Ramos (cell line): ENCODE results near the gene ASB3.
"Not testable (repeated sequence)": the region's sequence is repeated elsewhere in the genome, so short reads cannot be mapped to it uniquely, and the experiment has no call there.

Experiments
- in situ Hi-C: fragments of 300-500 bp; cut with MboI; formaldehyde crosslinking; loops from one replicate; pipeline ENCODE4 v1.14.3; 2022; ENCODE audit warnings: low sequenced_read_pairs; ENCODE audit not compliant: unreplicated experiment

ASB3 gene

DNA sequence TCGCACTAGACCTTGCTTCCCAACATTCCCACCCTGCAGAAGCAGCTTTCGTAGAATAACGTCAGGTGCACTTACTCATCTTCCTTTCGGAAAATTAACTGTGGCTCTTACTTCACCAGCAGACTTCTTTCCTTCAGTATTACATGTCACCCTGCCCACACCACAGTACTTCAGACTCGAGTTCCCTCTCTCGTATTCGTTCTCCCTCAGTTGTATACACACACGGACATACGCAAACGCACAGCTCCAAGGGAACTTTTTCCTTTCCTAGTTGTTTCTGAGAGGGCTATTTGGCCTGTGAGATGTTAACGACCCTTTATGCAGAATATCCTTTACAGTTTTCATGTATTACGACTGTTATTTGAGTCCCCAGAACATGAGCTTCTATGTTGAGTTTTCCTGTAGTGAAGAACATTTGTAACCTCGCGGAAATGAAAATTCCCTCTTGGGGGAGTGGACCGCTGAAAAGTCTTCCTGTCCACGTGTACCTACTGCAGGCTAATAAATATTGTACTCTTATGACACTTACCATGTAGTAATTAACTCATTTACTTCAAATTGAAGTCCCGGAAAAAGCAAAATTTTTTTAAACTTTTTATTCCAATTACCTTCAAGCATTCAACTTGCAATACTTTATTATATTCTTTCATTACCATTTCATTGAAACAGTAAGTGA lies 999 bp upstream of the ASB3 start:
- in situ Hi-C loops, result no loop called here

DNA sequence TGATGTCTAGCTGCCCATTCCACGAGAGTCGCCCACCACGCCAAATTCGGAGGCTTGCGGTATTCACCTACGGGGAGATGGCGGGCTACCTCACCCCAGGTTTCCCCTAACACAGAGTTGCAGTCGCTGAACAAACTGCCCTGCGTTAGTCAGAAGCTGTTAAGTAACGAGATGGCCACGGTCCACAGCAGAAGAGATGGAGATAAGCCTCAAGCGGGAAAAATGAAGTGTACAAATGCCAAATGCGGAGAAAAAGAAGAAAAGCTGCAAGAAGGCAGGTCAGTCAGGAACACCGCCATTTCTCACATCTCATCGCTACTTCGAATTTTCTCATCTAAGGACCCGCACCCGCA lies 425 bp downstream of the ASB3 start:
- in situ Hi-C loops, result no loop called here

DNA sequence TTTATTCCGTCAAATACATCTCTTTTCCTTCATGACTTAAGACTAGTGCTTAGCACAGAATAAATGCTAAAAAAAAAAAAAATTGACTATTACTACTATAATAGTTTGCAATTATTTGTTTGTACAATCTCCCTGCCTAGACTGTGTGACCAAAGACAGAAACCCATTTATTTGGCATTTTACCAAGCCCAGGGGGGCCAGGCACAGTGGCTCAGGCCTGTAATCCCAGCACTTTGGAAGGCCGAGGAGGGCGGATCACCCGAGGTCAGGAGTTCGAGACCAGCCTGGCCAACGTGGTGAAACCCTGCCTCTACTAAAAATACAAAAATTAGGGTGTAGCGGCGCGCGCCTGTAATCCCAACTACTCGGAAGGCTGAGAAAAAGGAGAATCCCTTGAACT lies 1.4 kb downstream of the ASB3 start:
- in situ Hi-C loops, result no loop called here

DNA sequence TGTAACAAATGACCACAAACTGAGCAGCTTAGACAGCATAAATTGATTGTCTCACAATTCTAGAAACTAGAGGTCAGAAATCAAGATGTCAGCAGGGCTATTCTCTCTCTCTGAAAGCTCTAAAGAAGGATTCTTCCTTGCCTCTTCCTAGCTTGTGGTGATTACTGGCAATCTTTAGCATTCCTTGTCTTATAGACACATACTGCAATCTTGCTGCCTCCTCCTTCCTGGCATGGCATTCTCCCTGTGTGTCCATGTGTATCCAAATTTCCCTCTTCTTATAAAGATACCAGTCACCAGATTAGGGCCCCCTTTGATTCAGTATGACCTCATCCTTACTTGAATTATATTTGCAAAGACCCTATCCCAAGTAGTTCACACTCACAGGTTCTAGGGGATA lies 2.3 kb downstream of the ASB3 start:
- in situ Hi-C loops, result no loop called here

DNA sequence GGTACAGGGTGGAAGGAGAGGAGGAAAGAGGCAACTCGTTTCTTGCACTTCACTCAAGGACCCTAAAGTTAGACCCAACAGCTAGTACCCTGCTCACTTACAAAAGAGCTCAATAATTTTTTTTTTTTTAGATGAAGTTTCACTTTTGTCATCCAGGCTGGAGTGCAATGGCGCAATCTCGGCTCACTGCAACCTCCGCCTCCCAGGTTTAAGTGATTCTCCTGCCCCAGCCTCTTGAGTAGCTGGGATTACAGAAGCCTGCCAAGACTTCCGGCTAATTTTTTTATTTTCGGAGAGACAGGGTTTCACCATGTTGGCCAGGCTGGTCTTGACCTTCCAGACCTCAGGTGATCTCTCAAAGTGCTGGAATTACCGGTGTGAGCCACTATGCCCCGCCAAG lies 4.1 kb downstream of the ASB3 start:
- in situ Hi-C loops, result no loop called here

DNA sequence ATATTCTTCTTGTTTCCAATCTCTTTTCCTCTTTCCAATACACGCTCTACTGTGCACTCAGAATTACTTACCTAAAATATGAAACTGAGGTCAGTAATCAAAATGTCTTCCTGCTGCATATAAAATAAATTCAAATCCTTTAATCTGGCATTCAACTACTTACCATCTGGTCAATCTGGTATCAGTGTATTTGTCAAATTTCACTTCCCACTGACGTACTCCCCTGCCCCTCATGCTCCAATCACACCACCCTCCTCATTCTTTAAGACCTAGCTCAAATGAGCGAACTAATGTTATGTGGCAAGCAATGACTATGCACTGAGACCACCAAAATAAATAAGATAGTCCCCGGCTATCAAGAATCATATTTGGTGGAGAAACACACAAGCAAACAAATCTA lies 6.7 kb downstream of the ASB3 start:
- in situ Hi-C loops, result no loop called here

DNA sequence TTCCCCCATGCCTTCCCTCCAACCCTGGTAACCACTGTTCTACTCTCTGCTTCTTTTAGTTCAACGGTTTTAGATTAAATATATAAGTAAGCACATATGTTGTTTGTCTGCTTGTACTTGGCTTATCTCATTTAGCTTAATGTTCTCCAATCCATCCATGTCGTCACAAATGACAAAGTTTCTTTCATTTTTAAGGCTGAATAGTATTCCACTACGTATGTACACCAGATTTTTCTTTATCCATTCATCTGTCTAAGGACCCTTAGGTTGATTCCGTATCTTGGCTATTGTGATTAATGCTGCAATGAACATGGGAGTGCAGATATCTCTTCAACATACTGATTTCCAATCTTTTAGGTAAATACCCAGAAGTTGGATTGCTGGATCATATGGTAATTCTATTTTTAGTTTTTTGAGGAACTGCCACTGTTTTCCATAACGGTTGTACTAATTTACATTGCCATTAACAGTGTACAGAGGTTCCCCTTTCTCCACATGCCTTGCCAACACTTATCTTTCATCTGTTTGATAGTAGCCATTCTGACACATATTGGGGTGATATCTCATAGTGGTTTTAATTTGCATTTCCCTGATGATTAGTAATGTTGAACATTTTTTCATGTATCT lies 8.1 kb downstream of the ASB3 start:
- in situ Hi-C loops, result no loop called here

DNA sequence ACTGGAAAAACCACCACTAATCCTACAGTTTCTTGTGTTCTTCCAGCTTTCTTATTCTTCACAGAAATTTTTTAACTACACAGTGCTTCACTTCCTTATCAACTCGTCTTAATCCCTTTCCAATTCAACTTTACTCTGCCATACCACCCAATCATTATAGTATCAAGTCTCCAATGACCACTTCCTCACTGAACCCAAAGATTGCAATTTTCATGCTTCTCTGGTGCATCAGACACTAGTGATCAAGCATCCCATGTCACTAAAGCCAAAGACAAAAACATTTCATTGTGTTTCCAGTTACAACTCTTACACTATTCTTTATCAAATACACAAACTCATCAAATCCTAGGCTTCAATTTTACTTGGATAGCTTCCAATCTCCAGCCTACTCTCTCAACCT lies 9.6 kb downstream of the ASB3 start:
- in situ Hi-C loops, result no loop called here

DNA sequence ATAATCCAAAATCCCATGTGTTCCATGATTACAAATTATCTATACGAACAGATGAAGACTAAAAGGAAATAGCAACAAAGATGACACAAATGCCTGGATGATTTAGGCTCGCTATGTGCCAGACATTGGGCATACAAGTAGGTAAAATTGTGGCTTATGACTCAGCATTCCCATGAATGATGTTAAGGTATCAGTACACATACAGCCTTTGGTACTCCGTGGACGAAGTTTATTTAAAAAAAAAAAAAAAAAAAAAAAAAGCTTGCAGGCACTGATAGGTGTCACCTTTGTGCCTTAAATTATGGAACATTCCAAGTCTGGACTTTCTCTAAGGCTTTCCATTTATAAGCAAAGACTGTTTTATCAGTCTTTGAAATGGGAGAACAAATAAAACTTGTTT lies 16.5 kb downstream of the ASB3 start:
- in situ Hi-C loops, result no loop called here

DNA sequence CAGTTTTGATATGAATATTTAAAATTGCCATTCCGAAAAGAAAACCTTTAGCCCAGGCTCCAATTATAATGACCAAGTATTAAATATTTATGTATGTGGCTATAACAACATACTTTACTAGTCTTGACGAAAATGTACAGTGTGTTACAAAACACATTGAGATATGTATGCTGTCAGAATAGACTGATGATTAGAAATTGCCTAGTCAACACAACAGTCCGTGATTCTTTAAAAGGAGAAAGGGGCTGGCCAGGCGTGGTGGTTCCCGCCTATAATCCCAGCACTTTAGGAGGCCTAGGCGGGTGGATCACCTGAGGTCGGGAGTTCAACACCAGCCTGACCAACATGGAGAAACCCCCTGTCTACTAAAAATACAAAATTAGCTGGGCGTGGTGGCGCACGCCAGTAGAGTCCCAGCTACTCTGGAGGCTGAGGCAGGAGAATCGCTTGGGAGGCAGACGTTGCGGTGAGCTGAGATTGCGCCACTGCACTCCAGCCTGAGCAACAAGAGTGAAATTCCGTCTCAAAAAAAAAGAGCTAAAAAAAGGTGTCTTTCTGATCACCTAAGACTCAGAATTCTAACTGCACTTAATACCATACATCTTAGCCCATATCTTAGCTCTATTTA lies 17.3 kb downstream of the ASB3 start:
- in situ Hi-C loops, result no loop called here

DNA sequence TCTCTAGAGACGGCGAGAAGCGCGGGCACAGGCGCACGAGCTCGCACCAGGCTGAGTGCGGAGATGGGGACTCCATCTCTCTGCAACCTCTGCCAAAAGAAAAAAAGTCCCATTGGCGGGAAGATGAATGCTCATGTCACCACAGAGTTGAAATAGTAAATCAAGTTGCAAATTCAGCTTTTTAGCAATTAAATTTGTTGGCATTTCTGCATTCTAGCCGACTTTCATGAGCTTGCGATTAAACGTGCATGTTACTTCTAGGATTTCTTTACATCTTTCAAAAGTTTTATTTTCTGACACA lies 18.6 kb downstream of the ASB3 start:
- in situ Hi-C loops, result no loop called here

DNA sequence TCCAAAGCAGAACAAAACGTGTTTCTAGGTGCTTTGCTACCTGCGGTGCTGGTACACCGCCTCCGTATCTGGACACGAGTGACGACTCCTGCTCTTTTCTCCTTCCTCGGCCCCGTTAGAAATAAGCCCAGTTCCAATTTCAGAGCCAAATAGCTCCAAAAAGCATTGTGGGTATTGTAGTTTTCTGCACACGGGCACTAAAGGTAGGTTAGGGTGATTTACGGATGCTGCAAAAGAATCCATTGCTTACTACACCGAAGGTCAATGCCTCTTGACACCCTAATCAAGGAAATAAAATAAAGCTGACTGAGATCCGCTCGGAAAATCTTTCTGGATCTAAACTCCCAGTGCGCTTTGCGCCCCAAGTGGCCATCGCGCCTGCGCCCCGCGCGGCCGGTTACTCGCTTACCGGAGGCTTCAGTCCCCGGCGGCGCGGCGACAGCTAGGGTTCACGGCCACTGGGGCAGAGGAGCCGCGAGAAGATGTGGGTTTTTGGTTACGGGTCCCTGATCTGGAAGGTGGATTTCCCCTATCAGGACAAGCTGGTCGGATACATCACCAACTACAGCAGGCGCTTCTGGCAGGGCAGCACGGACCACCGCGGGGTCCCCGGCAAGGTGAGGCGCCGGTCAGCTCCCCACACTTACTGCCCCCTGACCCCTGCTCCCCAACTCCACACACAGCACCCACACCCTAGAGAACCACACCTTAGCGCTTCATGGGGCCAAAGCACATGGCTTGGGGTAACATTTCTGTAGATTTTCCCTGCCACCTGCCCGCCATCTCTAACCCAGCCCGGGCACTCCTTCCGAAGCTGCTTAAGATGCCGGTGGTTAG lies 19.1 kb downstream of the ASB3 start, which contains the start of gene CHAC2:
Gene CHAC2, plus strand, starts transcription at position 400 of the 837 bp plus-strand sequence. Its CDS starts 83 bp downstream, at position 483.
- in situ Hi-C loops, result no loop called here

DNA sequence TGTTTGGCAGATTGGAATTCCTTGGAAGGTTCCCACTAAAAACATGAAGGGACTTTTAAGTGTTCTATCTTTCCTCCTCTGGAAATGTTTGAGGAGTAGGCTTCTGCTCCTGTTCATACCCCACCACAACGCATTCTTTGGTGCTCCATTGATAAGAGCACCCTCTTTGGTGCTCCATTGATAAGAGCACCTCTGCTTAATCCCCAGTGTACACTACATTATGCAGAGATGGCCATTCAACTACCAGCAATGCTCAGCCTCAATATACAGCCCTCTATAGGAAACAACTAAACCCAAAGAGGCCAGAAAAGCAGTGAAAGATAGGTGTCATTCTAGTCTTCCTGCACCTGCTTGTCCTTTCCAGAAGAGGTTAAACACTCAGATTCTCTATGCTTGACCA lies 21.0 kb downstream of the ASB3 start:
- in situ Hi-C loops, result no loop called here

DNA sequence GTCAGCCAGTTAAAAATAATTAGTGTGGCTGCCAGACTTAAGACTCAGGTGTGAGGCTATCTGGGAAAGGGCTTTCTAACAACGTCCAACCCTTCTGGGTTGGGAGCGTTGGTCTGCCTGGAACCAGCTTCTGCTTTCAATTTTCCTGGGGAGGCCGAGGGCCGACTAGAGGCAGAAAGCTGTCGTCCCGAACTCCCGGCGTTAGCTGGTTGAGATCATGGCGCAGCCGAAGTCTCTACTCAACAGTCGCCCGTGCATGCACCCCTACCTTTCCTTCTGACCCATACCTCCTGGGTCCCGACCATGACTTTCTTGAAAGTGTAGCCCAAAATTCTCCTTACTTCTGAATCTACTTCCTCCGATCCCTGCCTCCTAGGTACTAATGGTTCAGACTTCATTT lies 29.5 kb downstream of the ASB3 start:
- in situ Hi-C loops, result not testable (repeated sequence)

DNA sequence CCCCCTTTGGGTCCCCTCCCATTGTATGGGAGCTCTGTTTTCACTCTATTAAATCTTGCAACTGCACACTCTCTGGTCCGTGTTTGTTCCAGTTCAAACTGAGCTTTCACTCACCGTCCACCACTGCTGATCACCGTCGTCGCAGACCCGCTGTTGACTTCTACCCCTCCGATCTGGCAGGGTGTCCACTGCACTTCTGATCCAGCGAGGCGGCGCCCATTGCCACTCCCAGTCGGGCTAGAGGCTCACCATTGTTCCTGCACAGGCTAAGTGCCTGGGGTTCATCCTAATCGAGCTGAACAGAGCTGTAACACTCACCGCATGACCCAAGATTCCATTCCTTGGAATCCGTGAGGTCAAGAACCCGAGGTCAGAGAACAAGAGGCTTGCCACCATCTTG lies 30.1 kb downstream of the ASB3 start:
- in situ Hi-C loops, result no loop called here

DNA sequence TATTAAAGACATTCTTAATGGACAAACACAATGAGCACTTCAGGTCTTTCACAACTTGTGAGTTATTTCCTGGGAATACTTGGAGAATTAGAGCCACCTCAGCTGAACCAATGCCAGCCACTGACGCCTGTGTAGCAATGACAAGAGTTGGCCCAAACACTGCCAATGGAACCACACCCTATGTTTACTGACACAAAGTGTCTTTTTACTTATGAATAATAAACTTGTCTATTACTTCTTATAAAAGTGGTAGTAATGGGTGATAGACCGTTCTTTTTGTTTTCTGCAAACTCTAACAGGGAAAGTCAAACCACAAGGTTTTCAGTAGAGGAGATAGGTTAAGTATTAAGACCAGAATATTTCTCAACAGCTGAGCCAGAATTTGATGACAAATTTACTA lies 31.6 kb downstream of the ASB3 start:
- in situ Hi-C loops, result no loop called here

DNA sequence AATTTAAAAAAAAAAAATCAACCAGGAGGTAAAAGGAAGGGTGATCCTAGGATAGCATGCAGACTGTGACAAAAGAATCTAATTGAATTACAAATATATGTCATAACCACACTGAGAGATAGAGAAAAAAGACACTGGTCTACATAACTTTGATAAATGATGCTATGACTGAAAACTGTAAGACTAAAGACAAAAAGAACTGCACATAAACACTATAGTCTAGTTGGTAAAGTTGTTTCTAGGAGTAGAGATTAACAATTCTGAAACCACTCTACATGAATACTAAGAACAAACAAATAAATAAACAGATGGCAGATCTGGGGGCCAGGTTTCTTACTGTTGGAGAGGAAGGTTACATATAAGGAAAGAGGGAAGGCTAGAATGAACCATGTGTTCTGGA lies 33.7 kb downstream of the ASB3 start:
- in situ Hi-C loops, result no loop called here

DNA sequence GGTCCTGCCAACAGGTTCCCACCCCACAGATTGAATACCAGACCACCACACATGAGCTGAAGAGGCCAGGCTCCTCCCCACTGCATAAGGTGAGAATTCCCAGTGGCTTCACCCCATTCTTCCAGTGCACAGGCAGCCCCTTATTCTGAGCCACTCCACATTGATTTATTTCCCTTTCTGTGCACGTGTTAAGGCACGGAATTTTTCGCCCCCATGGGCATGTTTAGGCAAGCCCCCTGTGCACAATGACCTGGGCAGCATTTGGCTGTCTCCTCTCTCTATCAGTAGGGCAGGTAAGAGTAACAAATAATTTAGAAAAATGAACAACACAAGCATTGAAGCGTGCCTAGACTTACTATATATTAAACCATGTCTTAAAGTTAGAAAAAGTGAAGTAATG lies 34.4 kb downstream of the ASB3 start:
- in situ Hi-C loops, result no loop called here

DNA sequence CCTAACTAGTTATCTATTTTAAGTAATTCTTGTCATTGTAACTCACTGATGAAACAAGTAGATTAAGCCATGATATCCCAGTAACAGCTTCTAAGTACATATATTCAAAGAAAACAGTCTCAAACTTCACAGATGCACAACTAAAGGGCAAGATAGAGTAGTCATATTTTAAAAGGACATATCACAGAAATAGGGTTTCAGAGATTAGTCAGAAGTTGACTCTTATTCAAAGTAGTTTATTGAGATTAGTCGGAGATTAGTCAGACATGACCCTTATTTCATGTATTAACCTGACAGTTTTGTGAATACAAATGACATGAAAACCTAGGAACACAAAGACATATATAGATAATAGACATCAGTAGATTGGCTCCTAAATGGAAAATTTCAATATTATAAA lies 35.0 kb downstream of the ASB3 start:
- in situ Hi-C loops, result no loop called here

DNA sequence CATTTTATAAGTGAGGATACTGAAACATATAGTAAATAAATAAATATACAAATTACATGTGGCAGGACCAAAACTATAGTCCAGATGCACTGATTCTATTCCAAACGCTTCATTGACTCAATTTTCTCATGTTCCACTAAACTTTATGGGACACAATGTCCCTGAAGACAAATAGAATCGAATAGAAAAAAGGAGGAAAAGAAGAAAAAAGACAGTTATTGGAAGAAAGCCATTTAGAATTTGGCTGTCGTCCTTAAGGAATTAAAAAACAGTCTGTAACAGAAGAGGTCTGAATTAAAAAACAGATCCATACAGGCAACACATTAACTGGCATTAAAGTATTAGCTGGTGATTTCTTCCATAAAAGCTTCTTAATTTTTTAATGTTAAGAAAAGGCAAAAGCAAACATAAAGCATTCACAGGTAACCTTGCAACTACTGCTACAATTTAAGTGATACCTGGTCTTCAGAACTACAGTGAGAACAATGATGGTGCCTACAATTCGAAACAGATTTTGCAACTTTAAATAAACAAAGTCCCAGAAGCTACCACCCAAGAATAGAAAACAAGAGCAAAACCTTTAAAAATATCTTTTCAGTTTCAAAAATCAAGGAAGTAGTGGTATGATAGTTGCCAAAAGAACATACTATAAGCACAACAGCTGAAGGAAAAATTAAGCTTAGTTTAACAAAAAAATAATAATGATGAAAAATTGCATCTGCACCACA lies 36.5 kb downstream of the ASB3 start:
- in situ Hi-C loops, result no loop called here
